ENCODE measurements around the gene TMEM117.

GRCh38 chr12:44000309-44000952, 164.6 kb downstream of the TMEM117 start:
- peak; percentile 88 for TF ChIP-seq CTCF (IDR thresholded peaks at IDR 0.05; ENCODE audit: low read depth, low read length, poor library complexity, severe bottlenecking)
- TF ChIP-seq EZH2phosphoT487 (IDR thresholded peaks at IDR 0.05; ENCODE audit: borderline replicate concordance, low read length) = no peak
